Progenitor cell of endocrine pancreas (in vitro differentiated cells): ENCODE results near the gene MAP3K20. TPM values are rescaled to one million over a fixed set of nuclear protein-coding genes. Genes with fewer than 3 reads are reported as not detected.

Source experiments
- DNase-seq: peaks from one replicate; pipeline ENCODE4 v3.0.0; 2021; ENCODE audit warnings: low spot score; ENCODE audit not compliant: unreplicated experiment
- H3K27ac Mint-ChIP-seq: 2 replicates; pipeline ENCODE4 v1.8.0; 2021; ENCODE audit warnings: mild to moderate bottlenecking, moderate library complexity, mixed read lengths
- H3K27me3 Mint-ChIP-seq: 2 replicates; pipeline ENCODE4 v1.8.0; 2021; ENCODE audit warnings: mixed read lengths
- H3K36me3 Mint-ChIP-seq: 2 replicates; pipeline ENCODE4 v1.8.0; 2022; ENCODE audit warnings: mixed read lengths; ENCODE audit not compliant: insufficient read depth
- H3K4me1 Mint-ChIP-seq: 2 replicates; pipeline ENCODE4 v1.8.0; 2021; ENCODE audit warnings: low read depth, mixed read lengths
- H3K4me3 Mint-ChIP-seq: 2 replicates; pipeline ENCODE4 v1.8.0; 2021; ENCODE audit warnings: low read depth, mild to moderate bottlenecking, moderate library complexity, mixed read lengths
- H3K9me3 Mint-ChIP-seq: 2 replicates; pipeline ENCODE4 v1.8.0; 2021; ENCODE audit warnings: low read depth, mixed read lengths
- CTCF ChIP-seq: fragments of 200-600 bp; sonication (generic); IDR thresholded peaks from one replicate; pipeline ENCODE4 v1.5.0; 2021; ENCODE audit warnings: antibody characterized with exemption, mild to moderate bottlenecking; ENCODE audit not compliant: unreplicated experiment
- total RNA-seq: library from RNA; stranded (reverse); gene quantifications from 2 replicates; pipeline ENCODE4 v1.2.1, GENCODE V29; 2021

Gene MAP3K20
- total RNA-seq, 1 donor from 2014 or later, result 19.0 TPM

- Mint-ChIP-seq H3K36me3 (peaks cover 8% of the 10 kb centered on the region), H3K4me1 (peaks cover 12% of the 10 kb centered on the region), H3K9me3 (peaks cover 3% of the 10 kb centered on the region), H3K27ac (peak overlapping the region; percentile 27), H3K27me3 (peaks cover under 1% of the 10 kb centered on the region), H3K4me3 (no peak overlapping the region)
- DNase-seq, result no peak
- TF ChIP-seq CTCF, result no peak
Observed at GRCh38 chr2:173079973-173080860, 4.6 kb downstream of the MAP3K20 start.

GRCh38 chr2:173086518-173087213 lies 11.0 kb downstream of the MAP3K20 start:
- Mint-ChIP-seq H3K4me3 (no peak overlapping the region), H3K36me3 (peaks cover 3% of the 10 kb centered on the region), H3K9me3 (peaks cover 4% of the 10 kb centered on the region), H3K4me1 (peaks cover 13% of the 10 kb centered on the region), H3K27me3 (no peaks in the 10 kb centered on the region), H3K27ac (no peak overlapping the region)
- no peak for DNase-seq
- no peak for TF ChIP-seq CTCF

- no peak overlapping the region for H3K4me3 Mint-ChIP-seq
- no peak for TF ChIP-seq CTCF
- peaks cover 4% of the 10 kb centered on the region for H3K9me3 Mint-ChIP-seq
- DNase-seq, result no peak
- no peaks in the 10 kb centered on the region for H3K27me3 Mint-ChIP-seq
- no peak overlapping the region for H3K27ac Mint-ChIP-seq
- H3K36me3 Mint-ChIP-seq, result peaks cover 3% of the 10 kb centered on the region
- peaks cover 13% of the 10 kb centered on the region for H3K4me1 Mint-ChIP-seq
Observed at GRCh38 chr2:173087214-173087581, 11.6 kb downstream of the MAP3K20 start.

- H3K36me3 Mint-ChIP-seq, result no peaks in the 10 kb centered on the region
- no peak for DNase-seq
- no peaks in the 10 kb centered on the region for H3K27me3 Mint-ChIP-seq
- no peak overlapping the region for H3K4me3 Mint-ChIP-seq
- no peak for TF ChIP-seq CTCF
- H3K4me1 Mint-ChIP-seq, result peaks cover 13% of the 10 kb centered on the region
- peaks cover 4% of the 10 kb centered on the region for H3K9me3 Mint-ChIP-seq
- no peak overlapping the region for H3K27ac Mint-ChIP-seq
Observed at GRCh38 chr2:173087793-173088496, 12.3 kb downstream of the MAP3K20 start.

GRCh38 chr2:173090276-173090877 lies 14.7 kb downstream of the MAP3K20 start:
- H3K4me1 Mint-ChIP-seq, result peaks cover 21% of the 10 kb centered on the region
- no peak overlapping the region for H3K27ac Mint-ChIP-seq
- peaks cover 4% of the 10 kb centered on the region for H3K9me3 Mint-ChIP-seq
- H3K4me3 Mint-ChIP-seq, result no peak overlapping the region
- TF ChIP-seq CTCF, result no peak
- H3K36me3 Mint-ChIP-seq, result peaks cover 2% of the 10 kb centered on the region
- no peaks in the 10 kb centered on the region for H3K27me3 Mint-ChIP-seq
- no peak for DNase-seq
